ENCODE measurements around the gene PLCH1.

PLCH1 gene

DNA sequence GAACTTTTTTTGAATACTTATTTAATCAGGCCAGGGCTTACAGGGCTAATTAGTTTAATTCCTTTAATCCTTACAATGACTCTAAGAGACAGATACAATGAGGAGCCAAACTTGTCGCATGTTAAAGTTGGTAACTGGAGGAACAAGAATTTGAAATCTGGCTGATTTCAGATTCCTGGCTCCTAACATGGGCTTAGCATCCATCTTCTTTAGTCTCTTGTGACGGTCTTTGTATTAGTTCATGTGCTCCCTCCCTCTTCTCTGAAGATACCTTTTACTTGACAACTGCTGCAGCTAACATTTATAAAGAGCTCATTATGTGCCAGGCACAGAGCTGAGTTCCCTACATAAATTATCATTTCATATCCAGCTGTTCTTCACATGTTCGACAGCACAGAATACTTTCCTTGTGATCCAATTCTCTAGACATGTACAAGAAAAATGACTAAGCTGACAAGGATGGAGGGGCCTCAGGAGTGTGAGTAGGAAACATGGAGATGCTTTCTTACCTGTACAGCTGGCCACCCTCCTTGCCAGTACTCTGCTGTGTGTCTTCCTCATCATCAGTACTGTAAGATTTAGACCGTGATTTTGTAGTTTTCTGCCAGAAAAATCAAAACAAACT, 244.6 kb downstream of the PLCH1 start:
- no peaks in the 10 kb centered on the region for H3K27me3 ChIP-seq (ENCODE audit: control insufficient read depth in 1 of 2, insufficient read depth in 2 of 2, low read length in 2 of 2)

DNA sequence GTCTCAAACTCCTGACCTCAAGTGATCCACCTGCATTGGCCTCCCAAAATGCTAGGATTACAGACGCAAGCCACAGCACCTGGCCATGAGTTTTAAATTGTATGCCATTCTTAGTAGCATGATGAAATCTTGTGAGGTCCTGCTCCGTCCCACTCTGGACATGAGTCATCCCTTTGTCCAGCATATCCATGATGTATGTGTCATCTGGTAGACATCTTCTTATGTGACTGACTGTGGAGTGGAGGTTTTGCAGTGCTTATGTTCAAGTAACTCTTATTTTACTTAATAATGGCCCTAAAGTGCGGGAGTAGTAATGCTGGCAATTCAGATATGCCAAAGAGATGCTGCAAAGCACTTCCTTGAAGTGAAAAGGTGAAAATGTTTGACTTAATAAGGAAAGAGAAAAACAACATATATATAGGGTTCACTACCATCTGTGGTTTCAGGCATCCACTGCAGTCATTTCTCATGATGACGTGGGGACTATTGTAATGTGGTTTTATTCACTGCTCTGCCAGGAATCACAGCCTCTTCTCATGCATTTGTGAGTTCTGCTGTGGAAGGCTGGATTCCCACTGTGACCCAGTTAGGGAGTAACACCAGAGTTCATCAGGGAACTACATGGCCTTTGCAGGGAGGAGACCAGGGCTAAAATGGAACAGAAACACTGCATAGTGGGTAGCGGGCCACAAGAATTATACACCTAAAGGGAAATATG, 246.8 kb downstream of the PLCH1 start:
- H3K9me3 ChIP-seq (ENCODE audit: control insufficient read depth in 2 of 2, low read length in 2 of 2) = no peaks in the 10 kb centered on the region
- no peaks in the 10 kb centered on the region for H3K36me3 ChIP-seq (ENCODE audit: control insufficient read depth in 2 of 2, insufficient read depth in 2 of 2, low read length in 2 of 2)
- H3K27ac ChIP-seq (ENCODE audit: low read length) = no peak overlapping the region
- no peak overlapping the region for H3K9ac ChIP-seq (ENCODE audit: low read length in 2 of 2)
- no peaks in the 10 kb centered on the region for H3K27me3 ChIP-seq (ENCODE audit: control insufficient read depth in 1 of 2, insufficient read depth in 2 of 2, low read length in 2 of 2)
- no peak overlapping the region for H3K4me3 ChIP-seq (ENCODE audit: low read length in 2 of 2)
- H3K4me1 ChIP-seq (ENCODE audit: control insufficient read depth, insufficient read depth, low read length) = no peaks in the 10 kb centered on the region

More for the DNA sequence above, 244.6 kb downstream of the PLCH1 start:
- Histone ChIP-seq H3K4me1 (ENCODE audit: control insufficient read depth, insufficient read depth, low read length) (no peaks in the 10 kb centered on the region), H3K9ac (ENCODE audit: low read length in 2 of 2) (no peak overlapping the region), H3K27ac (ENCODE audit: low read length) (no peak overlapping the region), H3K9me3 (ENCODE audit: control insufficient read depth in 2 of 2, low read length in 2 of 2) (no peaks in the 10 kb centered on the region), H3K4me3 (ENCODE audit: low read length in 2 of 2) (no peak overlapping the region), H3K36me3 (ENCODE audit: control insufficient read depth in 2 of 2, insufficient read depth in 2 of 2, low read length in 2 of 2) (no peaks in the 10 kb centered on the region)

DNA sequence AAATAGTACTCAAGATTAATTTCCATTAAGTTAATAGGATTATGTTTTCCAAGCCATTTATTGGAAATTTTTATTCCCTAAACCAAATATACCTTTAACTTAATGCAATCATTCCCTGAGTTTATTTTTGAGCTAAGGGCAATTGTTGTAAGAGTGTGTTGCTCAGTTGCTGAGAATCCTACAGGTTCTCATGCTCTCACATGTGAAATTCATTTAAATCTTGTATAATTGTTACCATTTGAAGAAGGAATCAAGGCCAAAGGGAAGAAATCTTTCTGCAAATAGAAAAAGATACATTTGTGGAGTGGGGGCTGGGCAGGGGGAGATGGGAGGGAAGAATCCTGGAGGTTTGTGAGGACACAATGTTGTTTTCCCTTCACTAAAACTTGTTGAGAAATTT, 248.7 kb downstream of the PLCH1 start:
- H3K36me3 ChIP-seq (ENCODE audit: control insufficient read depth in 2 of 2, insufficient read depth in 2 of 2, low read length in 2 of 2) = no peaks in the 10 kb centered on the region
- no peak overlapping the region for H3K9ac ChIP-seq (ENCODE audit: low read length in 2 of 2)
- H3K4me3 ChIP-seq (ENCODE audit: low read length in 2 of 2) = no peak overlapping the region
- no peaks in the 10 kb centered on the region for H3K27me3 ChIP-seq (ENCODE audit: control insufficient read depth in 1 of 2, insufficient read depth in 2 of 2, low read length in 2 of 2)
- no peaks in the 10 kb centered on the region for H3K4me1 ChIP-seq (ENCODE audit: control insufficient read depth, insufficient read depth, low read length)
- H3K9me3 ChIP-seq (ENCODE audit: control insufficient read depth in 2 of 2, low read length in 2 of 2) = no peaks in the 10 kb centered on the region
- no peak overlapping the region for H3K27ac ChIP-seq (ENCODE audit: low read length)

DNA sequence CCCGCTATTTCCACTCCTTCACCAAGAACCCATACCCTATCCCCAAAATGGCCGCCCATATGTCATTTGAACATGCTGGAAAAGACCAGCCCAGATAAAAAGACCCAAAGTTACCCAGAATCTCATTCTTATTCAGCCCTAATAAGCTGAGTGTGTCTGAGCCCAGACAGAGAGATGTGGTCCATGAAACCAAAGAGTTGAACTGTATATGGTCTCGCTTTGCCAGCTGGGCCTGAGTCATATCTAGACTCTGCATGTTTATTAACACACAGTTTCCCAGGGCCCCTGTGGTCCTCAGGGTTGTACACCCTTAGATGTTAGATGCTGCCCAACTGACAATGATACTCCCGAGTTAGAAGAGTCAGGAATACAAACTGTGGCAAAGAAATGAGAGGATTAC, 249.5 kb downstream of the PLCH1 start:
- Histone ChIP-seq H3K9me3 (ENCODE audit: control insufficient read depth in 2 of 2, low read length in 2 of 2) (no peaks in the 10 kb centered on the region), H3K36me3 (ENCODE audit: control insufficient read depth in 2 of 2, insufficient read depth in 2 of 2, low read length in 2 of 2) (no peaks in the 10 kb centered on the region), H3K27me3 (ENCODE audit: control insufficient read depth in 1 of 2, insufficient read depth in 2 of 2, low read length in 2 of 2) (no peaks in the 10 kb centered on the region), H3K4me3 (ENCODE audit: low read length in 2 of 2) (no peak overlapping the region), H3K27ac (ENCODE audit: low read length) (no peak overlapping the region), H3K4me1 (ENCODE audit: control insufficient read depth, insufficient read depth, low read length) (no peaks in the 10 kb centered on the region), H3K9ac (ENCODE audit: low read length in 2 of 2) (no peak overlapping the region)

DNA sequence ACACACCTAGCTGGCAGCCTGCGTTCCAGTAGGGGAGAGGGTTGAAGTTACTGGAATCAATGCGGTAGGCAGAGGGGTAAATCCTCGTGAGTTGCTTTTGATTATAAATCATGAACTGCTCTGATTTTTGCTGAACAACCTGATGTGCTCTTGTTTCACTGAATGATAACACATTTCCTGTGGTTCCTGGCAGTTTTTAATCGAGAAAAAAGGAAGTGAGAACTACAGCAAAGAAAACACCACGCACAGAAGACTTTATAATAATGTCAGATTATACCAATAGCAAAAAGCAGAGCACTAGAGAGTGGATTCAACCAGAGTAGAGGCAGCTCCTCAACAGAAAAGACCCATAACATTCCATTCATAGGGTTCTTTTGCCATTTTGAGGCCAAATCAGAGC, 250.5 kb downstream of the PLCH1 start:
- Histone ChIP-seq H3K4me3 (ENCODE audit: low read length in 2 of 2) (no peak overlapping the region), H3K36me3 (ENCODE audit: control insufficient read depth in 2 of 2, insufficient read depth in 2 of 2, low read length in 2 of 2) (no peaks in the 10 kb centered on the region), H3K27ac (ENCODE audit: low read length) (no peak overlapping the region), H3K27me3 (ENCODE audit: control insufficient read depth in 1 of 2, insufficient read depth in 2 of 2, low read length in 2 of 2) (no peaks in the 10 kb centered on the region), H3K4me1 (ENCODE audit: control insufficient read depth, insufficient read depth, low read length) (no peaks in the 10 kb centered on the region), H3K9me3 (ENCODE audit: control insufficient read depth in 2 of 2, low read length in 2 of 2) (no peaks in the 10 kb centered on the region), H3K9ac (ENCODE audit: low read length in 2 of 2) (no peak overlapping the region)

DNA sequence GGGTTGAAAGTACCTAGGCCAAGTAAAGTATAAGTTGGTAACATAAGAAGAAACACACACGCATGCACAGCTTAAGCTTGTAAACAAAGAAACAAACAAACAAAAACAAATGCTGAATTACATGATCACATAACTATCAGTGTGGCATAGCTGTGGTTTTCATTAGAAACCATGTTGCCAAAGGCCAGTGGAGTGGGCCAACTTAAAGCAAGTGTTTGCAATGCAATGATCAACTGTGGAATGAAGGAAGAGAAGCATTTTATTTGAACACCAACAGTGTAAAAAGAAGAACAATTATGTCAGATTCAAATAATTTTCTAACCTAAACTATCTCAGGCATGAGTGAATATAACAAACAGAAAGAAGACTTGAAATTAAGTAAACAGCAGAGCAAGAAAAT, 252.0 kb downstream of the PLCH1 start:
- Histone ChIP-seq H3K4me3 (ENCODE audit: low read length in 2 of 2) (no peak overlapping the region), H3K9me3 (ENCODE audit: control insufficient read depth in 2 of 2, low read length in 2 of 2) (no peaks in the 10 kb centered on the region), H3K4me1 (ENCODE audit: control insufficient read depth, insufficient read depth, low read length) (no peaks in the 10 kb centered on the region), H3K27ac (ENCODE audit: low read length) (no peak overlapping the region), H3K27me3 (ENCODE audit: control insufficient read depth in 1 of 2, insufficient read depth in 2 of 2, low read length in 2 of 2) (no peaks in the 10 kb centered on the region), H3K36me3 (ENCODE audit: control insufficient read depth in 2 of 2, insufficient read depth in 2 of 2, low read length in 2 of 2) (no peaks in the 10 kb centered on the region), H3K9ac (ENCODE audit: low read length in 2 of 2) (no peak overlapping the region)

DNA sequence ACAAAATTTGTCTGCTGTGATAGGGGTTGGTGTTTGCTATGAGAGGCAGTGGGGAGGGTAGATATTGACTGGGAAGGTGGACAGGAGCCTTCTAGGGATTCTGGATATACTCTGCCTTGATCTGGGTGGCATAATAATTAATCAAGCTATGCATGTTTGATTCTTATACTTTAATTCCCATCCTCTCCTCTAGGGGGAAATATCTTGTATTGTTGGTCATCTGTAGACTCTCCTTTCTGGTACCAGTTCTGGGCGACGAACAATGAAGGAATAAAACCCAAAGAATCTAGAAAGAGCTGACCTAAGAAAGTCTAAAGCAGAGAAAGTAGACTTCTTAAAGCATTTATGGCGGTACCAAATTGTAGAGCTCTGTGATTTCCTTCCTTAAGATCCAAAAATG, 253.2 kb downstream of the PLCH1 start:
- Histone ChIP-seq H3K27ac (ENCODE audit: low read length) (no peak overlapping the region), H3K4me1 (ENCODE audit: control insufficient read depth, insufficient read depth, low read length) (no peaks in the 10 kb centered on the region), H3K27me3 (ENCODE audit: control insufficient read depth in 1 of 2, insufficient read depth in 2 of 2, low read length in 2 of 2) (no peaks in the 10 kb centered on the region), H3K4me3 (ENCODE audit: low read length in 2 of 2) (no peak overlapping the region), H3K9me3 (ENCODE audit: control insufficient read depth in 2 of 2, low read length in 2 of 2) (no peaks in the 10 kb centered on the region), H3K36me3 (ENCODE audit: control insufficient read depth in 2 of 2, insufficient read depth in 2 of 2, low read length in 2 of 2) (no peaks in the 10 kb centered on the region), H3K9ac (ENCODE audit: low read length in 2 of 2) (no peak overlapping the region)

DNA sequence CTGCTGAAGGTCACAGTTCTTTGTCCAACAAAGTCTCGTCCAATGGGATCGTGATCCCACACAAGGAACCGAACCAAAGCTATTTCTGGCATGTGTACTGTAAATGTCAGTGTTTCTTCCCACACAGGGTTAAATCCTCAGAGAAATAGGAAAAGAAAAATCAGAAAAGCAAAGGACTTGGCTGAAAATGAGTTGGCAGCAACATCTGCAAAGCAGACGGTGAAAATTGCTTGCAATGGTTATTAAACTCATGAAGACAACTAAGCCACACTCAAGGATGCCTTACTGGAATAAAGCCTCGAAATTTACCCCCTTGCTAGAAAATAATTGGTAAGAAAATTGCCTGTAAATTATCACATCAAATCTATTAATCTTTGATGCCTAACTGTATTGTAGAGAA, 256.2 kb downstream of the PLCH1 start:
- Histone ChIP-seq H3K9me3 (ENCODE audit: control insufficient read depth in 2 of 2, low read length in 2 of 2) (no peaks in the 10 kb centered on the region), H3K9ac (ENCODE audit: low read length in 2 of 2) (no peak overlapping the region), H3K4me3 (ENCODE audit: low read length in 2 of 2) (no peak overlapping the region), H3K36me3 (ENCODE audit: control insufficient read depth in 2 of 2, insufficient read depth in 2 of 2, low read length in 2 of 2) (no peaks in the 10 kb centered on the region), H3K27ac (ENCODE audit: low read length) (no peak overlapping the region), H3K27me3 (ENCODE audit: control insufficient read depth in 1 of 2, insufficient read depth in 2 of 2, low read length in 2 of 2) (no peaks in the 10 kb centered on the region), H3K4me1 (ENCODE audit: control insufficient read depth, insufficient read depth, low read length) (no peaks in the 10 kb centered on the region)

DNA sequence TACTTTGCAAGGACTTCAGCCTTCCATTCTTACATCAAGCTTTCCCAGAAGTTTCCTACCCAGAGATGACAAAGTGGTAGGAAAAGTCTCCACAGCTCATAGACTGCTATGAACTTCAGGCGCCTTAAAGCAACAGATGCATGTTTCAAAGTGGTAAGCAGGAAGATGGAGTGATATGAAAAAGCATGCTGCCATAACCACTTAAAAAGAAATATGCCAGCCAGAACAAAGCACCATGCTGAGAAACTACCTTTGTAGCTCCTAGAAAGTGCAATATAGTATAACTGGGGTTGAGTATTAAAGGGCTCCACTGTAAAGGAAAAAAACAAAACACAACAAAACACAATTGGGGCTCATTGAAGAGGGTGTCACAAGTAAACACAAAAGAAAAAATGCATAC, 259.0 kb downstream of the PLCH1 start:
- no peaks in the 10 kb centered on the region for H3K27me3 ChIP-seq (ENCODE audit: control insufficient read depth in 1 of 2, insufficient read depth in 2 of 2, low read length in 2 of 2)
- H3K4me3 ChIP-seq (ENCODE audit: low read length in 2 of 2) = no peak overlapping the region
- H3K27ac ChIP-seq (ENCODE audit: low read length) = no peak overlapping the region
- no peak overlapping the region for H3K9ac ChIP-seq (ENCODE audit: low read length in 2 of 2)
- no peaks in the 10 kb centered on the region for H3K9me3 ChIP-seq (ENCODE audit: control insufficient read depth in 2 of 2, low read length in 2 of 2)
- H3K36me3 ChIP-seq (ENCODE audit: control insufficient read depth in 2 of 2, insufficient read depth in 2 of 2, low read length in 2 of 2) = no peaks in the 10 kb centered on the region
- H3K4me1 ChIP-seq (ENCODE audit: control insufficient read depth, insufficient read depth, low read length) = no peaks in the 10 kb centered on the region

DNA sequence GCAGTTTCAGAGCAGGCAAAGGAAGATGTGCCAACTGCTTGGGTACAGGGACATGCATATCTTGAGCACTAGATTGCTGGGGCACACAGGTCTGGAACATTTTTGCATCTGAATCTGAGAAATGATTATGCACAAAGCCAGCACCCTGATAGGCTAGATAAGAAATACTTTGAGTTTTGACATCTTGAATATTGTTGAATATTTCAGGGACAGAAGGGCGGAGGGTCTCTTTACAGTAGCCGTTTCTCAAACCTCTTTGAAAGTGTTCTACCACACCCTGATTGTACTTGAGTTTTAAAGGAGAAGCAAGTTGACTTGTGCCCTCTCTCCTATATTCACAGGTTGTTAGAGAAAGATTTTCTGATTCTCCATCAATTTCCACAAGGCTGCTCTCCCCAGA, 263.3 kb downstream of the PLCH1 start:
- Histone ChIP-seq H3K27me3 (ENCODE audit: control insufficient read depth in 1 of 2, insufficient read depth in 2 of 2, low read length in 2 of 2) (no peaks in the 10 kb centered on the region), H3K9ac (ENCODE audit: low read length in 2 of 2) (no peak overlapping the region), H3K9me3 (ENCODE audit: control insufficient read depth in 2 of 2, low read length in 2 of 2) (no peaks in the 10 kb centered on the region), H3K4me1 (ENCODE audit: control insufficient read depth, insufficient read depth, low read length) (no peaks in the 10 kb centered on the region), H3K4me3 (ENCODE audit: low read length in 2 of 2) (no peak overlapping the region), H3K36me3 (ENCODE audit: control insufficient read depth in 2 of 2, insufficient read depth in 2 of 2, low read length in 2 of 2) (no peaks in the 10 kb centered on the region), H3K27ac (ENCODE audit: low read length) (no peak overlapping the region)

DNA sequence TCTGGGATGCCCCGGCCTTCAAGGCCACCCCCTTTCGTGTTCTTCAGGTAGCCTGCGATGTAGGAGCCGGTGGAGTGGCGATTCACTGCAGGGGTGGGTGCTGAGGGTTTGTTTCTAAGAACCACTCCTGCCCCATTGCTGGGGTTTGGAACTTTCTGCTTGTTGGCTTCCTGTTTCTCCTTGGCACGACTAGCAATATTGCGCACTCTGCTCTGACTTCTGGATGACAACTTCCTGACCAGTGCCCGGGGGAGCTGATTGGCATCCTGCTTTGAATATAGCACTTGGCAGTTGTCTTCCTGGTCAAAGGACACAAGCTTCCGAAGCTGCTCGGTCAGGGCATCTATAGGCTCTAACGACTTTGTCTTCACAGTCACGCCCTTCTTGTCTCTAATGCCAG, 263.8 kb downstream of the PLCH1 start:
- Histone ChIP-seq H3K9me3 (ENCODE audit: control insufficient read depth in 2 of 2, low read length in 2 of 2) (no peaks in the 10 kb centered on the region), H3K4me1 (ENCODE audit: control insufficient read depth, insufficient read depth, low read length) (no peaks in the 10 kb centered on the region), H3K4me3 (ENCODE audit: low read length in 2 of 2) (no peak overlapping the region), H3K27ac (ENCODE audit: low read length) (no peak overlapping the region), H3K27me3 (ENCODE audit: control insufficient read depth in 1 of 2, insufficient read depth in 2 of 2, low read length in 2 of 2) (no peaks in the 10 kb centered on the region), H3K9ac (ENCODE audit: low read length in 2 of 2) (no peak overlapping the region), H3K36me3 (ENCODE audit: control insufficient read depth in 2 of 2, insufficient read depth in 2 of 2, low read length in 2 of 2) (no peaks in the 10 kb centered on the region)

Measured in stomach smooth muscle (tissue), 2 donors.